HG03575 (cell line): ENCODE data around the gene CCDC12.

ENCODE experiments used
- ATAC-seq: cut with Tn5 transposase; IDR thresholded peaks from one replicate; pipeline ENCODE4 v1.9.1; 2021; ENCODE audit not compliant: unreplicated experiment, insufficient number of reproducible peaks, low FRiP score; ENCODE audit errors: extremely low read depth

Gene CCDC12

GRCh38 chr3:46889381-46890110, 87.0 kb downstream of the CCDC12 start:
- ATAC-seq = no peak

GRCh38 chr3:46888705-46889104, 87.8 kb downstream of the CCDC12 start:
- no peak for ATAC-seq

GRCh38 chr3:46887980-46888494, 88.5 kb downstream of the CCDC12 start:
- no peak for ATAC-seq

GRCh38 chr3:46885612-46886011, 90.9 kb downstream of the CCDC12 start:
- ATAC-seq = no peak

GRCh38 chr3:46884929-46885328, 91.6 kb downstream of the CCDC12 start:
- no peak for ATAC-seq

- no peak for ATAC-seq
Observed at GRCh38 chr3:46884427-46884826, 92.1 kb downstream of the CCDC12 start.

- ATAC-seq = no peak
Observed at GRCh38 chr3:46883830-46884185, 92.7 kb downstream of the CCDC12 start.

- ATAC-seq = no peak
Observed at GRCh38 chr3:46883054-46883829, 93.3 kb downstream of the CCDC12 start.

- no peak for ATAC-seq
Observed at GRCh38 chr3:46882377-46883053, 94.0 kb downstream of the CCDC12 start.

- no peak for ATAC-seq
Observed at GRCh38 chr3:46881596-46882376, 94.8 kb downstream of the CCDC12 start.

GRCh38 chr3:46880884-46881595, 95.5 kb downstream of the CCDC12 start:
- ATAC-seq = no peak

GRCh38 chr3:46878781-46879436, 97.6 kb downstream of the CCDC12 start:
- ATAC-seq = no peak

- ATAC-seq = no peak
Observed at GRCh38 chr3:46877406-46878125, 99.0 kb downstream of the CCDC12 start, which contains the start of gene PTH1R. Gene PTH1R, plus strand, starts transcription at chr3:46877721. Its CDS starts 5,839 bp downstream, at chr3:46883560.

GRCh38 chr3:46876313-46877300, 99.9 kb downstream of the CCDC12 start:
- ATAC-seq = no peak

GRCh38 chr3:46875560-46875959, 101.0 kb downstream of the CCDC12 start:
- no peak for ATAC-seq

GRCh38 chr3:46874430-46874829, 102.1 kb downstream of the CCDC12 start:
- no peak for ATAC-seq
